ENCODE data around the gene MYG1.

Gene MYG1

DNA sequence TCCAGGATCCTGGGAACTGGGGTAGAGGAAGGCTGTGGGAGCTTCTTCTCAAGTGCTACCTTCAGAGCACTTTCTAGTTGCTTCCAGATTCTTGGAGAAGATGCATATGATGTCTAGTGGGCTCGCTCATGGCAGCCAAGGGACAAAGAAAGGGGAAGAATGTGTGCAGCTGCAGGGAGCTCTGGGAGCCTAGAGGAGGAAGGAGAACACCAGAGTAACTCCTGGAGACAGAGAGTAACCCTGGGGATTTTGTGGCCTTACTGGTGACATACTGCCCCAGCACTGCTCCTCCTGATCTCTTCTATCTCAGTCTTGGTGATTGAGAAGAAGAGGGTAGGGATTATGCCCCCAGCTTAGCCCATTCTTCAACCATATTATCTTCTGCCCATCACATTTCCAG is 47.0 kb downstream of the MYG1 start:
- ChIA-PET CTCF (interaction anchor here (0.5 to 7.0 kb wide), 7 partner anchors 13 to 103 kb away, joined by 3 to 156 read pairs (median 5); partner anchors contain the start of genes AAAS and AMHR2), POLR2A (interaction anchor here (0.7 to 1.1 kb wide), 2 partner anchors 54 to 155 kb away, joined by 3 to 4 read pairs; partner anchors contain the start of gene TARBP2)
- Histone ChIP-seq H3K36me3 (ENCODE audit: control insufficient read depth in 2 of 2, insufficient read depth in 1 of 2, low read length in 2 of 2) (no peaks in the 10 kb centered on the region), H3K9me3 (ENCODE audit: control insufficient read depth, insufficient read depth, low read depth, low read length) (no peaks in the 10 kb centered on the region), H3K4me1 (ENCODE audit: control insufficient read depth, insufficient read depth, low read length) (no peaks in the 10 kb centered on the region), H3K4me3 (ENCODE audit: low read depth, low read length) (no peak overlapping the region), H3K27ac (ENCODE audit: extremely low read depth, low read depth, low read length) (no peak overlapping the region)
- TF ChIP-seq, protein P1, sequence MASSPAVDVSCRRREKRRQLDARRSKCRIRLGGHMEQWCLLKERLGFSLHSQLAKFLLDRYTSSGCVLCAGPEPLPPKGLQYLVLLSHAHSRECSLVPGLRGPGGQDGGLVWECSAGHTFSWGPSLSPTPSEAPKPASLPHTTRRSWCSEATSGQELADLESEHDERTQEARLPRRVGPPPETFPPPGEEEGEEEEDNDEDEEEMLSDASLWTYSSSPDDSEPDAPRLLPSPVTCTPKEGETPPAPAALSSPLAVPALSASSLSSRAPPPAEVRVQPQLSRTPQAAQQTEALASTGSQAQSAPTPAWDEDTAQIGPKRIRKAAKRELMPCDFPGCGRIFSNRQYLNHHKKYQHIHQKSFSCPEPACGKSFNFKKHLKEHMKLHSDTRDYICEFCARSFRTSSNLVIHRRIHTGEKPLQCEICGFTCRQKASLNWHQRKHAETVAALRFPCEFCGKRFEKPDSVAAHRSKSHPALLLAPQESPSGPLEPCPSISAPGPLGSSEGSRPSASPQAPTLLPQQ (tag by site-specific recombination; IDR thresholded peaks at IDR 0.05) = no peak
- TF ChIP-seq ZFP37 (tag by site-specific recombination; IDR thresholded peaks at IDR 0.05) (no peak), ZNF221 (tag by site-specific recombination; IDR thresholded peaks at IDR 0.05; ENCODE audit: borderline replicate concordance) (no peak), ZNF626 (tag by site-specific recombination; IDR thresholded peaks at IDR 0.05) (no peak), ZNF658 (tag by site-specific recombination; IDR thresholded peaks at IDR 0.05) (no peak), ZNF10 (tag by site-specific recombination; IDR thresholded peaks at IDR 0.05) (no peak), ZNF302 (tag by site-specific recombination; IDR thresholded peaks at IDR 0.05; ENCODE audit: low read depth) (no peak)
- TF ChIP-seq, protein P2, sequence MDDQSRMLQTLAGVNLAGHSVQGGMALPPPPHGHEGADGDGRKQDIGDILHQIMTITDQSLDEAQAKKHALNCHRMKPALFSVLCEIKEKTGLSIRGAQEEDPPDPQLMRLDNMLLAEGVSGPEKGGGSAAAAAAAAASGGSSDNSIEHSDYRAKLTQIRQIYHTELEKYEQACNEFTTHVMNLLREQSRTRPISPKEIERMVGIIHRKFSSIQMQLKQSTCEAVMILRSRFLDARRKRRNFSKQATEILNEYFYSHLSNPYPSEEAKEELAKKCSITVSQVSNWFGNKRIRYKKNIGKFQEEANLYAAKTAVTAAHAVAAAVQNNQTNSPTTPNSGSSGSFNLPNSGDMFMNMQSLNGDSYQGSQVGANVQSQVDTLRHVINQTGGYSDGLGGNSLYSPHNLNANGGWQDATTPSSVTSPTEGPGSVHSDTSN (CRISPR knock-in tag; IDR thresholded peaks at IDR 0.05) = no peak

- no peak overlapping the region for H3K4me3 ChIP-seq (ENCODE audit: low read depth, low read length)
- POLR2A ChIA-PET = interaction anchor here (0.9 kb wide), 1 partner anchor 73 kb away, joined by 3 read pairs; no protein-coding TSS in a partner anchor
- CTCF ChIA-PET = interaction anchor here (0.6 to 1.7 kb wide), 10 partner anchors 20 to 360 kb away, joined by 3 to 10 read pairs (median 4); partner anchors contain the start of genes AAAS and AMHR2
- H3K9me3 ChIP-seq (ENCODE audit: control insufficient read depth, insufficient read depth, low read depth, low read length) = no peaks in the 10 kb centered on the region
- H3K36me3 ChIP-seq (ENCODE audit: control insufficient read depth in 2 of 2, insufficient read depth in 1 of 2, low read length in 2 of 2) = no peaks in the 10 kb centered on the region
- no peaks in the 10 kb centered on the region for H3K4me1 ChIP-seq (ENCODE audit: control insufficient read depth, insufficient read depth, low read length)
- no peak overlapping the region for H3K27ac ChIP-seq (ENCODE audit: extremely low read depth, low read depth, low read length)
- TF ChIP-seq ZNF394 (tag by site-specific recombination; IDR thresholded peaks at IDR 0.05; ENCODE audit: borderline replicate concordance) (peak; percentile 69; the same call in 1 of the 2 replicates), ZNF426 (tag by site-specific recombination; IDR thresholded peaks at IDR 0.05) (peak; percentile 45), ZNF501 (tag by site-specific recombination; IDR thresholded peaks at IDR 0.05) (no peak), ZNF623 (tag by site-specific recombination; IDR thresholded peaks at IDR 0.05) (0 out of 2 replicates have a peak, but pooled peaks have one; percentile 14), KLF1 (tag by site-specific recombination; IDR thresholded peaks at IDR 0.05) (no peak), ZNF518A (tag by site-specific recombination; conservative IDR thresholded peaks at IDR 0.05; ENCODE audit: low read depth) (peak; percentile 55), ZNF558 (tag by site-specific recombination; IDR thresholded peaks at IDR 0.05) (0 out of 2 replicates have a peak, but pooled peaks have one; percentile 33)
- TF ChIP-seq, protein P3, sequence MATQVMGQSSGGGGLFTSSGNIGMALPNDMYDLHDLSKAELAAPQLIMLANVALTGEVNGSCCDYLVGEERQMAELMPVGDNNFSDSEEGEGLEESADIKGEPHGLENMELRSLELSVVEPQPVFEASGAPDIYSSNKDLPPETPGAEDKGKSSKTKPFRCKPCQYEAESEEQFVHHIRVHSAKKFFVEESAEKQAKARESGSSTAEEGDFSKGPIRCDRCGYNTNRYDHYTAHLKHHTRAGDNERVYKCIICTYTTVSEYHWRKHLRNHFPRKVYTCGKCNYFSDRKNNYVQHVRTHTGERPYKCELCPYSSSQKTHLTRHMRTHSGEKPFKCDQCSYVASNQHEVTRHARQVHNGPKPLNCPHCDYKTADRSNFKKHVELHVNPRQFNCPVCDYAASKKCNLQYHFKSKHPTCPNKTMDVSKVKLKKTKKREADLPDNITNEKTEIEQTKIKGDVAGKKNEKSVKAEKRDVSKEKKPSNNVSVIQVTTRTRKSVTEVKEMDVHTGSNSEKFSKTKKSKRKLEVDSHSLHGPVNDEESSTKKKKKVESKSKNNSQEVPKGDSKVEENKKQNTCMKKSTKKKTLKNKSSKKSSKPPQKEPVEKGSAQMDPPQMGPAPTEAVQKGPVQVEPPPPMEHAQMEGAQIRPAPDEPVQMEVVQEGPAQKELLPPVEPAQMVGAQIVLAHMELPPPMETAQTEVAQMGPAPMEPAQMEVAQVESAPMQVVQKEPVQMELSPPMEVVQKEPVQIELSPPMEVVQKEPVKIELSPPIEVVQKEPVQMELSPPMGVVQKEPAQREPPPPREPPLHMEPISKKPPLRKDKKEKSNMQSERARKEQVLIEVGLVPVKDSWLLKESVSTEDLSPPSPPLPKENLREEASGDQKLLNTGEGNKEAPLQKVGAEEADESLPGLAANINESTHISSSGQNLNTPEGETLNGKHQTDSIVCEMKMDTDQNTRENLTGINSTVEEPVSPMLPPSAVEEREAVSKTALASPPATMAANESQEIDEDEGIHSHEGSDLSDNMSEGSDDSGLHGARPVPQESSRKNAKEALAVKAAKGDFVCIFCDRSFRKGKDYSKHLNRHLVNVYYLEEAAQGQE (tag by site-specific recombination; IDR thresholded peaks at IDR 0.05) = 0 out of 2 replicates have a peak, but pooled peaks have one; percentile 12
Measured at GRCh38 chr12:53347905-53348304, 48.4 kb downstream of the MYG1 start.

Data from HEK293 (cell line).